GM19395 (cell line): ENCODE measurements around the gene PAK4.
"Not testable (repeated sequence)": the region's sequence is repeated elsewhere in the genome, so short reads cannot be mapped to it uniquely, and the experiment has no call there.

Experiments
- ATAC-seq: cut with Tn5 transposase; IDR thresholded peaks from one replicate; pipeline ENCODE4 v1.9.1; 2021; ENCODE audit warnings: mild to moderate bottlenecking, moderate library complexity; ENCODE audit not compliant: unreplicated experiment

PAK4 gene

DNA sequence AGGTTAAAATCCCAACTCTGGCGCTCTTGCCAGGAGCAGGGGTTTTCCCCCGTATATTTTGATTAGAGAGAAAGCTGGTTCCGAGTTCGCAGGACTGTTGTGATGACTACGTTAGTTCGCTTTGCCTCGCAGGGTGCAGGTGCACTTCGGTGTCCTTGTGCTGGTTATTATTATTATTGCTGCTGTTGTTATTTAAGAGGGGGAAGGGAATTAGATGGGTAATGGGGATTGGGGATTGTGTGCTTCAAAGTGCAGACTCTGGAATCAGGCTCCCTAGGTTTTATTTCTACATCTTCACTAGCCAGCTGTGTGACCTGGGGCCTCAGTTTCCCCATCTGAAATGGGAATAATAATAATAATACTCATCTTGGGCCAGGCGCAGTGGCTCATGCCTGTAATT lies 26.2 kb upstream of the PAK4 start:
- no peak for ATAC-seq

DNA sequence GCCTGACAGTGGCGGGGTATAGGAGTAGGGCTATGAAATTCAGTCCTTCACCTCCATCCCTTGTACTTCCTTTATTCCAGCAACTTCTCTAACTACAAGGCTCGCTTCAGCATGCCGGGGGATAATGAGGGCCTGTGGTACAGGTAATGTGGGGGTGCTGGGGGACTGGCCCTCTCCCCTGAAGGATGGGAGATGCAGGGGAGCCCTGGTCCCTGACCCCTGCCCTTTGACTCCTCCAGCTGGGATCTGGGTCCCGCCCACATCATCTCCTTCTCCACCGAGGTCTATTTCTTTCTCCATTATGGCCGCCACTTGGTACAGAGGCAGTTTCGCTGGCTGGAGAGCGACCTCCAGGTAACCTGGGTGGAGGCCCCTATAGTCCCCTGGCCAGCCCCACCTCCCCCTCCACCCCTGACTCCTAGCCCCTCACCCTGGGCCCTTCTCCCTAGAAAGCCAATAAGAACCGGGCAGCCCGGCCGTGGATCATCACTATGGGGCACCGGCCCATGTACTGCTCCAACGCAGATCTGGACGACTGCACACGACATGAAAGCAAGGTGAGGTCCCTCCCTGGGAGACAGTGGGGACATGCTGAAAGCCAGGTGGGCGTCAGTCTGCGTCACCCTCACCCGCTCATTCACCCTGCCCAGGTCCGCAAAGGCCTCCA lies 25.0 kb upstream of the PAK4 start:
- no peak for ATAC-seq

DNA sequence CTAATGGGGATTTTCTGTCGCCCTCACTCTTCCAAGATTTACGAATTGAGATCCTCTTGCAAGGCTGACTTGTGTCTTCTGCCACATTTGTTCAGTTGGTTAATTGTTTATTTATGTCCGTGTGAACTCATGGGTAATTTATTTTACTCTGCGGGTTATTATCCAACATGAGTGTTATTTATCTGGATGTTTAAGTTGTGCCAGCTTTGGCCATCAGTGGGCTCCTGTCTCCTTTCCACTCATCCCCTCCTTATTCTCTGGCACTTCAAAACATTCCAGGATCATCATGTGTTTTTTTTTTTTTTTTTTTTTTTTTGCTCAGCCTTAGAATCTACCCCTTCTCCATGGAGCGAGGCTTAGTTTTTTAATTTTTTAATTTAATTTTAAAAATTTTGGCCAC lies 22.4 kb upstream of the PAK4 start:
- ATAC-seq = no peak

DNA sequence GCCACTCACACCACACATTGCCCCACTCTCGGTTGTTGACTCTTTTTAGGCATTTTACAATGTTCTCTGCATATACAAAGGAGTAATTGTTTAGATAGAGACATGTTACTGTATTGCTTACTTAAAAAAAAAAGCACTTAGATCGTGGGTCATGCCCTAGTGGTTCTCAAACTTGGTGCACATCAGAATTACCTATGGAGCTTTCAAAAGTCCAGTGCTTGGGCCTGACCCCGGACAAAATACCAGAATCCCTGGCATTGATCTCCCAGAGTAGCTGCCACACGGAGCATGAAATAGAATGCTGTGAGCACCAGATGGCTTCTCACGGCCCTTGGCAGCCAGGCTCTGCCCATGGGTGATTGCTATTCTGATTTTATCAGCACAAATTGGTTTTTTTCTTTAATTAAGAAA lies 21.4 kb upstream of the PAK4 start:
- no peak for ATAC-seq

DNA sequence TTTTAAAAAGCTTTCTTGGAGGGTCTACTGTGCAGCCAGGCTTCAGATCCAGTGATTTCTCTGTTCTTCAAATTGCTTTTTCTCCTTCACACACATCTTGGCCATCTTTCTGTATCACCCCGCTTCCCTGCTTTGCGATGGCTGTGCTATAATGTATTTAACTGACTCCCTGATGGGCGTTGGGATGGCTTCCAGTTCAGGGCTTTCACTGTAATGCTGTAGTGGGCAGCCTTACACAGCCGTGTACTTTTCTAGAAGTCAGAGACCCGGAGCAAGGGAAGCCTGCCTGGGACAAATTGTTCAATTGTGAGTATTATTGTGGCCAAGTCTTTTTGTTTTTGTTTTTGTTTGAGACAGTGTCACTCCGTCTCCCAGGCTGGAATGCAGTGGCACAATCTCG lies 19.4 kb upstream of the PAK4 start:
- no peak for ATAC-seq

DNA sequence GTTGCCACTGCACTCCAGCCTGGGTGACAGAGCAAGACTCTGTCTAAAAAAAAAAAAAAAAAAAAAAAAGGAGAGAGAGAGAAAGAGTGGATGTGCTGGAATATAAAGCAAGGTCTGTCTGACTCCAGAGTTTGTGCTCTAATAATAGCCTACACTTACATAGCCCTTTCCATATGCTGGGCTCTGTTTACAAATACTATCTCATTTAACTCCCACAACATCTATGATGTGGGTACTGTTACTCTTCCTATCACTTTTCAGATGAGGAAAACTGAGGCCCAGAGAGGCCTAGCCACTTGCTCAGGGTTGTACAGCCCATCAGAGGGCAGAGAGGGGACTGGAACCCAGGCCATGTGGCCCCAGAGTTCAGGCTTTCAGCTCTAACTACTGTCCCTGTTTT lies 15.9 kb upstream of the PAK4 start:
- ATAC-seq = no peak

DNA sequence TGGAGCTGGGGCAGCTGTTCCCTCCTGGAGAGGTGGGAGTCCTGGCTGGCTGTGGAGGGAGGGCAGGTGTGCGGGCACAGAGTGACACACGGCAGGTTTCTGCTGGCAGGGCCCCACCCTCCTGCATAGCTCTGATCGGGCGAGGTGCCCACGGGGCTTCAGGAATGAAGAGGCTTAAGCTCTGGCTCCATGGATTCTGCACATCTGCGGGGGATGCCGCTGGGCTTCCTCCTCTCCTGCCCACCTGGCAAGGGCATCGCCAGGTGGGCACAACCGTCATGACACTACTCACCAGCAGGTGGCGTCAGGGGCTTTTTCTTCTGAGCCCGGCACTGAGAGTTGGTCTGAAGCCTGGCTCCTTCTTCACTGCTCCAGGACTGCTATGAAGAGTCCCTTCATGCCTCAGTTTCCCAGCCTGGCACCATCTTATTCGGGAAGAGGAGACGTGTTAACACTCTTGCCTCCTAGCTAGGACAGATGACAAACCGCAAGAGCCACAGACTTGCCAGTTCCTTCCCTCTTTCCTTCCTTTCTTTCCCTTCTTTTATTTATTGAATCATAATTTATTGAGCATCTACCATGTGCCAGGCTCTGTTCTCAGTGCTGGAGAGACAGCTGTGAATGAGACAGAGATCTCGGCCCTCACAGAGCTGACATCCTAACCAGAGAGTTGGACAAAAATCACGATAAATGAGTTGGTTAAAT lies 15.2 kb upstream of the PAK4 start:
- no peak for ATAC-seq

DNA sequence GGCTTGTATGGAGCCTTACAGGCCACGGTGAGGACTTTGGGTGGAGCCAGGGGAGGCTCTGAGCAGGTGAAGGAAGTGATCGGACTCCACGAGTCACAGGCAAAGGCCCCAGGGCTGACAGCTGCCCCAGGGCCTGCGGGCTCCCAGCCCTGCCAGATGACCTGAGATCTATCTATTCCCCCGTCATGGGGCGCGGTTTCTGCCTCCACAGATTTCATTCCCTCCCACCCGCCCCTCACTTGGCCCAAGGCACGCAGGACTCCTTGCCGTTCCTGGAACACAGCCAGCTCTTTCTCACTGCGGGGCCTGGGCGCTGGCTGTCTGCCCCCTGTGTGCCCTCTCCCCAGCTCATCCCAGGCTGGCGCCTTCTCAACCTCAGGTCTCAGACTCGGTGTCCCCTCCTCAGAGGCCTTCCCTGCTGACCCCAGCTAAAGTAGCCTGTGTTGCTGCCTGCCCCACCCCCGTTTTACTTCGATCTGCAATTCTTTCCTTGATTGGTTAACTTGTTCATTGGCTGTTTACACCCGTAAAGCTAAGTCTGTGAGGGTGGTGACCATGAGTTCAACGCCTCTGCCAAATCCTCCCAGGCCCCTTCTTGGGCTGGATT lies 13.9 kb upstream of the PAK4 start:
- ATAC-seq = no peak

DNA sequence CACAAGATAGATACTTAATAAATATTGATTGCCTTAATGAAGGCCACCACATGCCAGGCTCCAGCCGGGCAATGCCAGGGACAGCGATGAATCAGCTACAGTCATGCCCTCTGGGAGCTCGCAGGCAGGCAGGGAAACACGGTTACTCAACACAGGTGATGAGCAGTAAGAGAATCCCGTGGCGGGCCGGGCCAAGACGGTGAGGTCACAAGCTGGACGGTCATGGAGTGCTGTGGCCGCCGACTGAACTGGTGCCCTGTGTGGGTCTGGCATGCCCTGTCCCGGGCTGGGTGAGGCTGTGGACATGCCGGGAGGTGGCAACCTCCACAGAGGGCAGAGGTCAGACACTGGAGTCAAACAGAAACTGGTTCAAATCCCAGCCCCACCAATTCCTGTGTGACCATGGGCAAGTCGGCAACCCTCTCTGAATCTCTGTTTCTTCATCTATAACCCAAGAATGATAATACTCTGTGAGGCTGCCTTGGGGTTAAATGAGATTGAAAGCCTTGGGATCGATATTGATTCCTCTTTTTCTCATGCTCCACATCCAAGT lies 13.2 kb upstream of the PAK4 start:
- ATAC-seq = no peak

DNA sequence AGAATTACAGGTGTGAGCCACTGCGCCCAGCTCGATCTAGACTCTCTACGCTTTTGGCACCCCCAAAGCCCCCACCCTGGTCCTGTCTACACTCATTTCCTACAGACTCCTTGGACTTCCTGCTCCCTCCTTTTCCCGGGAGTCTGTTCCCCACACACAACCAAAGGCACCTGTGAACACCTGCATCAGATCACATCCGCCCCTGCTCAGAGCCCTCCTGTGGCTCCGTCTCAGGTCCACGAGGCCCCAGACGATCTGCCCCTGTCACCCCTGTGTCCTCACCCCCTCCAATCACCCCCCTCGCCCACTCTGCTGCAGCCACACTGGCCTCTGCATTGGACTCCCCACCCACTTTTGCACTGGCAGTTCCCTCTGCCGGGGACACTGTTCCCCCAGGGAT lies 12.4 kb upstream of the PAK4 start:
- no peak for ATAC-seq

DNA sequence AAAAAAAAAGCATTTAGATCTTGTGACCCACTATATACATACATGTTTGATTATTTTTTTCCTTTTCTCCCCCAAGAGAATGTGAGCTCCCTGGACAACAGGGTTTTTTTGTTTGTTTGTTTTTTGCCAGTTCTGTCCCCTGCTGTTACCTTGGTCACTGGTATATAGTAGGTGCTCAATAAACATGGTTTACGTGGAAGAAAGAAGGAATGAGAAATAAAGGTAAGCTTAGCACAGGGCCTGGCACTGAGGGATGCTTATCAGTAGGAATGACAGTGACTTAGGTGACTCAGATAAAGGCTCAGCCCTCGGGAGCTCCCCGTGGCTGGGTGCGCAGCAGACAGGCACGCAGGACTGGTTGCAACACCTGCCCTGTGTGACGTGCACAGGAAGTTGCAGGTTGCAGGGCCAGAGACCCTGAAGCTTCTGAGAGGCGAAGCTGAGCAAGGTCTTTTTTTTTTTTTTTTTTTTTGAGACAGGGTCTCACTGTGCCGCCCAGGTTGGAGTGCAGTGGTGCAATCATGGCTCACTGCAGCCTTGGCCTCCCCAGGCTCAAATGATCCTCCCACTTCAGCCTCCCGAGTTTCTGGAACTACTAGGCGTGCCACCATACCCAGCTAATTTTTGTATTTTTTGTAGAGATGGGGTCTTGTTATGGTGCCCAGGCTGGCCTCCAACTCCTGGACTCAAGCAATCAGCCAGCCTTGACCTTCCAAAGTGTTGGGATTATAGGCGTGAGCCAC lies 10.3 kb upstream of the PAK4 start:
- no peak for ATAC-seq

DNA sequence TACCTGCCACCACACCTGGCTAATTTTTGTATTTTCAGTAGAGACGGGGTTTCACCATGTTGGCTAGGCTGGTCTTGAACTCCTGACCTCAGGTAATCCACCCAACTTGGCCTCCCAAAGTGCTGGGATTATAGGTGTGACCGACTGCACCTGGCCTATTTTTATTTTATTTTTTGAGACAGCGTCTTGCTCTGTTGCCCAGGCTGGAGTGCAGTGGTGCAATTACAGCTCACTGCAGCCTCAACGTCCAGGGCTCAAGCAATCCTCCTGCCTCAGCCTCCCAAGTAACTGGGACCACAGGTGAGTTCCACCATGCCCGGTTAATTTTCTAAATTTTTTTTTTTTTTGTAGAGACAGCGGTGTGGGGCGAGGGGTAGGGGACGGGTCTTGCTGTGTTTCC lies 8.6 kb upstream of the PAK4 start:
- ATAC-seq = not testable (repeated sequence)

DNA sequence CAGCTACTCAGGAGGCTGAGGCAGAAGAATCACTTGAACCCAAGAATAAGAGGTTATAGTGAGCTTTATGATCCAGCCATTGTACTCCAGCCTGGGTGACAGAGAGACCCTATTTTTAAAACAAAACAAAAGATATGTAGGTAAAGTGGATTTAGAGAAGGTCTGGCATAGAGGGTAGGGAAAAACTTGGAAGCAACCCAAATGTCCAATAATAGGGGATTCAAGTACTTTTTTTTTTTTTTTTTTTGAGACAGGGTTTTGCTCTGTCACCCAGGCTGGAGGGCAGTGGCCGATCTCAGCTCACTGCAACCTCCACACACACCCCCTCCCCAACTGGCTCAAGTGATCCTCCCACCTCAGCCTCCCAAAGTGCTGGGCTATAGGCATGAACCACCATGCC lies 5.8 kb upstream of the PAK4 start:
- no peak for ATAC-seq

DNA sequence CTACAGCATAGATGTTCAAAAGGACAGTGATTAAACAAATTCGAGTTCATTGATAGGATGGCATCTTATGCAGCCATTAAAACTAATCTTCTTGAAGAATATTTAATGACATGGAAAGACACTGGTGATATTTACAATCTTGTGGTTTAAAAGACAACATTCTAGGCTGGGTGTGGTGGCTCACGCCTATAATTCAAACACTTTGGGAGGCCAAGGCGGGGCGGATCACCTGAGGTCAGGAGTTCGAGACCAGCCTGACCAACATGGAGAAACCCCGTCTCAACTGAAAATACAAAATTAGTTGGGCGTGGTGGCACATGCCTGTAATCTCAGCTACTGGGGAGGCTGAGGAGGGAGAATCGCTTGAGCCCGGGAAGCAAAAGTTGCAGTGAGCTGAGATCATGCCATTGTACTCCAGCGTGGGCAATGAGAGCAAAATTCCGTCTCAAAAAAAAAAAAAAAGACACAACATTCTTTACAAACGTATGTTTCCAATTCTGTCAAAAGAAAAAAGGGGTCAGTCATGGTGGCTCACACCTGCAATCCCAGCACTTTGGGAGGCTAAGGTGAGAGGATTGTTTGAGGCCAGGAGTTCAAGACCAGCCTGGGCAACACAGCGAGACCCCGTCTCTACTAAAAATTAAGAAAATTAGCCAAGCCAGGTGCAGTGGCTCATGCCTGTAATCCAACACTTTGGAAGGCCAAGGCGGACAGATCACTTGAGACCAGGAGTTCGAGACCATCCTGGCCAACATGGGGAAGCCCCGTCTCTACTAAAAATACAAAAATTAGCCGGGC lies 2.5 kb upstream of the PAK4 start:
- ATAC-seq = no peak

DNA sequence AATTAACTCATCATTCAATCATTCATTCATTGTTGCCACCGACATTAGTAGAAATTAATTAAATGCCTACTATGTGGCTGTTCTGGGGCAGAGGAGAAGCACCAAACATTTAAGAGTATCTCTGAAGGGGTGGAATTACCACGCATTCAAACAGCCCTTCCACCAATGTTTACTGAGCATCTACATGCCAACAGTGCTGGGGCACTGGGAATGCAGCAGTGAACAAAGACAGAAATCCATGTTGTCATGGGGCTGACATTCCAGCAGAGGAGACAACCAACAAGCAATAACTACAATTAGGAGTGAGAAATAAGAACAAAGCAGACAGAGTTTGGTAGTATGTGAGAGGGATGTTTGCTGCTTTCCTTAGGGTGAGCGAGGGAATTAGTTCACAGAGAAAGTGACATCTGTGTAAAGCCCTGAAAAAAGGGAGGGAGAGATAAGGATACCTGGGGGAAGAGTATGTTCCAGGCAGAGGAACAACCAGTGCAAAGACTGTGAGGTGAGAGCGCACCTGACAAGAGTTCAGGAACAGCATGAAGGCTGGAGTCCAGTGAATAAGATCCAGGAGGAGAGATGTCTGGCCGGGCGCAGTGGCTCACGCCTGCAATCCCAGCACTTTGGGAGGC lies 1.3 kb upstream of the PAK4 start:
- ATAC-seq = no peak

DNA sequence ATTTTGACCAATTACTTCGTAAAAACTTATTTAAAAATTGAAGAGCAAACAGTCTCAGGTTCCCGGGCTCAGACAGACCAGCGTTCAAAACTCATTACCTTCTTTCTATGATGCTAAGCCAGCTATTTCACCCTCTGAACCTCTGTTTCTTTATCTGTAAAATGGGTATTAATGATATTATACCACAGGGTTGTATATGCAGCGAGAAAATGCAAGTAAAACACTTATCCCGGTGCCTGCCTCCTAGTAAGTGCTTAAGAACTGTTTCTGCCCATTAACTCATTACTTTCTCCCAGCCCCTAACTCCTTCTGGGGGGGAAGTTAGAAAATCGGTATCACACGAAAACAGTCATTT lies 410 bp upstream of the PAK4 start:
- no peak for ATAC-seq

DNA sequence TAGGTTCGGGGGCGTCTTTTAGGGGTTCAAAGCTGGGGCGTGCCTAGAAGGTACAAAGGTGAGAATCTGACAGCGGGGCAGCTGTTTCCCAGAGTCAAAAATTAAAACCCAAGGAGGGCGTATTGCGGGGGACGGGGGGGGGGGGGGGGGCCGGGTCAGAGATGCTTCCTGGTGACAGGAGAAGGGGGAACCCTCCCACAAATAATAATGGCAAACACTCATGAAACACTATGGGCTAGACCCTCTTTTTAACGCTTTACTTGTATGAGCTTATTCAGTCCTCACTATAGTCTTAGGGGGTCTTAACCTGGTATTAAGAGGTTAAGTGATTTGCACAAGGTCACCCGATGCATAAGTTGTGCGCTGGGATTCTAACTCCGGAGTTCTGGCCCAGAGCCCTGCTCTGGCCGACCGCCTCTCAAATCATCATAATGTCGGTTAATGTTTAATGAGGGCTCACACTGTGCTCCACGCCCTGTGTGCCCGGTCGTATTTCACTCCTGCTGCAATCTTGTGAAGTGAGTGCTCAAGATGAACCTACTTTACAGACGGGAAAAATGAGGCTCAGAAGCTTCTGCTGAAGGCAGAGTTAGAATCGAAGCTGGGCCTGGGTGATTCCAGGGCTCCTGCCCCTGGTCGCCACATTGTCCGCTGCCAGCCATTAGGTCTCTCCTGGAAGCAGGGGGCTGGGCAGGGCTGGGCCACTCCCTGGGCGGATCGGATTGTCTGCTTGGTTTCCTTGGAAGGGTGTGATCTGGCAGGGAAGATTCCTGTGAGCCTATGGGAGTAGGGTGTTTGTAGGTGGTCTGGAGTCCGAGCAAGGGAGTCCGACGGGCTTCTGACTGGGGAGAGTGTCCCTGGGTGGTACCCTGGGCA lies 964 bp downstream of the PAK4 start:
- no peak for ATAC-seq

DNA sequence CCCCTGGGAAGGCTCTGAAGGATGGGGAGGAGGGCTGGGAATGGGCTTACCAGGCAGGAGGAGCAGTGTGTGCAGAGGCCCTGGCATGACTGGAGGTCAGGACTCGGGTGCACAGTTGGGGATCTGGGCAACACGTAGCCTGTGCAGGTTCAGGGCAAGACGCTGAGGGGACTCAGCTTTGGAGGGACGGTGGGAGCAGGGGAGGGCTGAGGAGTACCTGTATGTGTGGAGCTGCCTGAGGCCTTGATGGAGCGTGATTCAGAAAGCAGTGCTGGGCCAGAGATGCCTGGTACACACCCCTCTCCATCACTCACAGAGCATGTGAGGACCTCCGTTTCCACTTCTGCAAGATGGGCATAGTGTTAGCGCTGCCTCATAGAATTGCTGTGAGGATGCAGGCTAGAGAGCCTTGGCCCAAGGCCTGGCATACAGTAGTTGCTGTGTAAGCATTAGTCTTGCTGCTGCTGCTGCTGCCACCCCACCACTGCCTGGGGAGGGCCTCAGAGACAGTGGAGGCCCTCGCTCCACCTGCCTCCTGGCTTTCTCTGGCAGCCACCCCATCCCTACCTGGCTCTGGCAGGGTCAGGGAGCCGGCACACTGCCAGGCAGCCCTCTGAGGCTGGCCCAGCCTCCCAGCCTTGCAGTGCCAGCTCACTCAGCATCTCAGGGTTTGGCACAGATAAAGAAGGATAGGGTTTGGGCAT lies 2.4 kb downstream of the PAK4 start:
- no peak for ATAC-seq
